Raji (cell line): ENCODE data around the gene PIBF1.

Experiments used
- POLR2A ChIP-seq: IDR thresholded peaks from 2 replicates; pipeline ENCODE4 v1.6.1; 2011; ENCODE audit warnings: low read depth, low read length, control low read depth; ENCODE audit not compliant: insufficient read depth

PIBF1 gene

DNA sequence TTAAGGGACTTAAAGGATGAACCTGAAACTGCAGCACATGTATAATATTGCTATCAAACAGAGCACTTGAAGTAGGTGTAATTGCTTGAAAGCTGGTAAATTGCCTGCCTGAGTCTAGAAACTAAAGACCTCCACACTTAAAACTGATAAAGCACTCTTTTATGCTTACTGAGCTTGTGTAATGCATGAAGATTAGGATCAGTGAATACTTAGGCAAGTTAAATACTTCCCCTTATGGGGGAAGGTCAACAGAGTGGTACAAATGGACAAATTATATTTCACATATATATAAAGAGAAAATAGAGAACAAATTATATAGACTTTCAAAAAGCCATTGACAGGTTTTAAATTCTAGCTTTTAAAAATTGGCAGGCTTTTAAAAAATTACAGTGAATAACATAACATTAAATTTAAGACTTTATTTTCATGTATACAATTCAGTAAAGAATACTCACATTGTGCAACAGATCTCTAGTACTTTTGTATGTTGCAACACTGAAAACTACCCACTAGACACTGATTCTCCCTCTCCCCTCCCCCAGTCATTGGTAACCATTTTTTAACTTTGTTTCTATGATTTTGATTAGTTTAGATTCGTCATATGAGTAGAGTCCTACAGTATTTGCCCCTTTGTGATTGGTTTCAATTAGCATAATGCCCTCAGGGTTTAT lies 23.9 kb downstream of the PIBF1 start:
- no peak for TF ChIP-seq POLR2A

GRCh38 chr13:72808917-72809500 lies 27.1 kb downstream of the PIBF1 start:
- TF ChIP-seq POLR2A: no peak

GRCh38 chr13:72820156-72820897 lies 38.4 kb downstream of the PIBF1 start:
- TF ChIP-seq POLR2A: no peak

DNA sequence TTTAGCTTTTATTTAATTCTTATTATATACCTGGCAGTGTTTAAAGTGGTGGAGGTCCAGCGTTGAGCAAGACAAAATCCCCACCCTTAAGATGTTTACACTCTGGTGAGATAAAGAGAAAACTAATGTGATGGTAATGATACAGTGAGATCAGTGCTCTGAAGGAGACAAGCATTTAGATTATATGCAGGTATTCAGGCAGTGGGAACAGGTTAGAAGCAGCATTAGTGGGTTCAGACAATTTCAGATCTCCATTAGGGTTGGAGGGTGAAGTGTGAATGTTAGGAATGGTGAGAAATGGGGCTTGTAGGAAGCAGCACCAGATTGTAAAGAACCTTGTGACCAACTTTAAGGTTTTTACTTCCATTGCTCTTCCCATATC lies 39.0 kb downstream of the PIBF1 start:
- TF ChIP-seq POLR2A: no peak

GRCh38 chr13:72823081-72823480 lies 41.1 kb downstream of the PIBF1 start:
- no peak for TF ChIP-seq POLR2A

DNA sequence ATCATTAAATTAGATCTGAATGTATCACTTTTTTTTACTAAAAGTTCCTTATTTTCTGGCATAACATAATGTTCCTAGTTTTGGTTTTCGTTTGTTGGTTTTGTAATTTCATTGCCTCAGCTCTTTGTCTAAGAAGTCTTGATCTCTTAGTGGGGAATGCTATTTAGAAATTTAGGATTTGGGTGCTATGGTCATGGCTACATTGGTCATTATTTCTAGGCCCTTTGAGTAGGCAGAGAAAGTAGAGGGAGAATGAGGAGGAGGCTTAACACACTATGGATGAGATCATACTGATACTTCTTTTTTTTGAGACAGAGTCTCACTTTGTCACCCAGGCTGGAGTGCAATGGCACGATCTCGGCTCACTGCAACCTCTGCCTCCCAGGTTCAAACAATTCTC lies 41.8 kb downstream of the PIBF1 start:
- no peak for TF ChIP-seq POLR2A

DNA sequence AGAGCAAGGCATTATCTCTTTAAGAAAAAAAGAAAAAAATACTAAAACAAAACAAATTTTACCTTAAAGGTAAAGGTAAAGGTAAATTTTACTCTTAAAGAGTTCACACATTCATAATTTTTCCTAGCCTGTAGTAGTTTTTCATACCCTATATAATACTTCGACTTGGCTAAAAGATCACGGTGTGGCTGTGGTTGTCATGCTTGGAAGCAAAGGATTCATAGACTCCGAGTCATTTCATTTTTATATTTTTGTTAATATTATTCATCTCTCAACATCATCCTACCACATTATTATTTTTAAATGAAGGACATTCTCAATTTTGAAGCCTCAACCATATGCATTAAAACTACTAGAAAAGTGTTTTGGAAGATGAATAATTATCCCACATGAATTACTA lies 52.7 kb downstream of the PIBF1 start:
- no peak for TF ChIP-seq POLR2A

DNA sequence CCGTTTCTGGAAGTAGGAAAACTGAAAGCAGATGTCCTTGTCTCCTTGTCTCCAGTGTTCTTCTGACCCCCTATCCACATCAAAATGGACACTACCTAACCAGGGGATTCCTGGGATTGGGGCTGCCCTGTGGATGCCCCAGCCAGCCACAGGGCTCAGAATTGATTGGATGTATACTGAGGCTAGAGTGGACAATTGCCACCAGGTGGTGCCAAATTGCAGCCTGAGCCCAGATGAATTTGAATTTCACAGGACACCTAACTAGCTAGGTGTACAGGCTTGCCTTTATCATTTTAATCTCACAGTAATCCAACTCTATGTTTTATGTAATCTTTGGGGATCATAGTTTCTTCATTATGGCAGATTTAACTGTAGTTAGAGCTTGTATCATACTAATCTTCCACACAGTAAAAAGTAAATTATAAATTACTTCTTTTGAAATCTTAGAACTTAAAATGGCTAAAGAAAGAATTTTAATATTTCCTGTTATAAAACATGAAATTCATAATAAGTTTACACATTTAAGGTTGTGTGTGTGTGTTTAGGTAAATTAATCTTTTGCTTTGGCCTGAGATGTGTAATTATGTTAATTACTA lies 58.0 kb downstream of the PIBF1 start:
- TF ChIP-seq POLR2A: no peak

DNA sequence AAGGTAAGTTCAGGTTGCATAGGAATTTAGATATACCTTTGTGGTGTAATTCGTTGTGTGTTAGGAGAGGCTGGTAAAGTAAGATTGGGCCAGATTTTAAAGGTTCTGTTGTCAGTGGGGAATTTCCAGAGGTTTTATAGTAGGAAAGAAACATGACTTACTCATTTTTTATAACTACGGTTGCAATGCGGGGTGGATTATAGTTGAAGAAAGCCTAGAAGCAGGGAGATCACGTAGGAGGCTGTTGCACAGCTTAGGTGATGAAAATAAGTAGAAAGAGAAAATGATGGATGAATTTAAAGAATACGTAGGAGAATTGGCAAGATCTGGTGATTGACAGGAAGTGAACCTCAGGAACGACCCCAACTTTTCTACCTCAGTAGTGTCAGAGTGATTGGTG lies 61.1 kb downstream of the PIBF1 start:
- no peak for TF ChIP-seq POLR2A

- TF ChIP-seq POLR2A: no peak
Observed at GRCh38 chr13:72849571-72849970, 67.6 kb downstream of the PIBF1 start.

GRCh38 chr13:72850959-72851677 lies 69.2 kb downstream of the PIBF1 start:
- no peak for TF ChIP-seq POLR2A

GRCh38 chr13:72851678-72852014 lies 69.7 kb downstream of the PIBF1 start:
- no peak for TF ChIP-seq POLR2A

- TF ChIP-seq POLR2A: no peak
Observed at GRCh38 chr13:72852207-72852606, 70.3 kb downstream of the PIBF1 start.

GRCh38 chr13:72853000-72853399 lies 71.1 kb downstream of the PIBF1 start:
- TF ChIP-seq POLR2A: no peak
